Spleen (tissue), 7 donors: ENCODE results near the gene IL20.
"Not testable (repeated sequence)": the region's sequence is repeated elsewhere in the genome, so short reads cannot be mapped to it uniquely, and the experiment has no call there.

Experiments used
- POLR2A ChIP-seq, 3 donors: fragments of 450-650 bp; IDR thresholded peaks; one replicate each; pipeline ENCODE4 v1.5.1; 2017; ENCODE audit warnings: antibody characterized with exemption in 3 of 3, mild to moderate bottlenecking in 1 of 3
- TF ChIP-seq, protein P1 (sequence below), 11 experiments: fragments of 200-600 bp in 7 of 11; fragments of 450-650 bp in 4 of 11; sonication (generic) in 4 of 11; IDR thresholded peaks in 8 of 11; conservative IDR thresholded peaks in 3 of 11; 1 replicate in 7 of 11; 2 replicates in 4 of 11; pipeline versions ENCODE4 v1.4.0 to v1.8.0; 2016 to 2021; ENCODE audit warnings: antibody characterized with exemption in 11 of 11, inconsistent platforms in 4 of 11, mild to moderate bottlenecking in 1 of 11
- donor health status: DM: no; HTN: no; CAD: no; lungs with moderate emphysema.
- donor health status: DM: no; HTN: no; CAD: no.
- donor health status: DM: no; HTN: no; CAD: no.

DNA sequence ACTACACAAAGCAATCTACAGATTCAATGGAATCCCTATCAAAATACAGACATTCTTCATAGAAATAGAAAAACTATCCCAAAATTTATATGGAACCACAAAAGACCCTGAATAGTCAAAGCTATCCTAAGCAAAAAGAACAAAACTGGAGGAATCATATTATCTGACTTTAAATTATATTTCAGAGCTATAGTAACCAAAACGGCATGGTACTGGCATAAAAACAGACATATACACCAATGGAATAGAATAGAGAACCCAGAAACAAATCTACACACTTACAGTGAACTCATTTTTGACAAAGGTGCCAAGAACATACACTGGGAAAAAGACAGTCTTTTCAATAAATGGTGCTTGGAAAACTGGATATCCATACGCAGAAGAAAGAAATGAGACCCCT lies 12.8 kb upstream of the IL20 start:
- not testable (repeated sequence) for TF ChIP-seq POLR2A (IDR thresholded peaks at IDR 0.05)
- TF ChIP-seq, protein P1, sequence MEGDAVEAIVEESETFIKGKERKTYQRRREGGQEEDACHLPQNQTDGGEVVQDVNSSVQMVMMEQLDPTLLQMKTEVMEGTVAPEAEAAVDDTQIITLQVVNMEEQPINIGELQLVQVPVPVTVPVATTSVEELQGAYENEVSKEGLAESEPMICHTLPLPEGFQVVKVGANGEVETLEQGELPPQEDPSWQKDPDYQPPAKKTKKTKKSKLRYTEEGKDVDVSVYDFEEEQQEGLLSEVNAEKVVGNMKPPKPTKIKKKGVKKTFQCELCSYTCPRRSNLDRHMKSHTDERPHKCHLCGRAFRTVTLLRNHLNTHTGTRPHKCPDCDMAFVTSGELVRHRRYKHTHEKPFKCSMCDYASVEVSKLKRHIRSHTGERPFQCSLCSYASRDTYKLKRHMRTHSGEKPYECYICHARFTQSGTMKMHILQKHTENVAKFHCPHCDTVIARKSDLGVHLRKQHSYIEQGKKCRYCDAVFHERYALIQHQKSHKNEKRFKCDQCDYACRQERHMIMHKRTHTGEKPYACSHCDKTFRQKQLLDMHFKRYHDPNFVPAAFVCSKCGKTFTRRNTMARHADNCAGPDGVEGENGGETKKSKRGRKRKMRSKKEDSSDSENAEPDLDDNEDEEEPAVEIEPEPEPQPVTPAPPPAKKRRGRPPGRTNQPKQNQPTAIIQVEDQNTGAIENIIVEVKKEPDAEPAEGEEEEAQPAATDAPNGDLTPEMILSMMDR (IDR thresholded peaks at IDR 0.05 in 8 of 11, conservative IDR thresholded peaks at IDR 0.05 in 3 of 11), result not testable (repeated sequence)
